H1 (cell line): ENCODE results near the gene MYL7. TPM values are rescaled to one million over a fixed set of nuclear protein-coding genes. Genes with fewer than 3 reads are reported as not detected.

Experiments
- RNF2 ChIP-seq: fragments of 200-900, 300-1000 bp; sonication (generic); IDR thresholded peaks from 2 replicates; pipeline ENCODE4 v1.7.1; 2016; ENCODE audit warnings: borderline replicate concordance, low read depth, mild to moderate bottlenecking, antibody characterized with exemption, low read length; ENCODE audit not compliant: poor library complexity, severe bottlenecking; ENCODE audit errors: missing control alignments
- RXRA ChIP-seq: IDR thresholded peaks from 2 replicates; pipeline ENCODE4 v1.6.1; 2011; ENCODE audit warnings: low read depth, mild to moderate bottlenecking, low read length, moderate library complexity; ENCODE audit not compliant: insufficient read depth
- SAP30 ChIP-seq: fragments of 300-600 bp; sonication (generic); IDR thresholded peaks from 2 replicates; pipeline ENCODE4 v1.7.1; 2012; ENCODE audit warnings: low read length, moderate library complexity, mild to moderate bottlenecking, inconsistent platforms; ENCODE audit not compliant: insufficient read depth, insufficient replicate concordance
- polyA plus RNA-seq, 7 experiments: library from polyadenylated mRNA; depleted of rRNA in 3 of 7; stranded (reverse) in 5 of 7; unstranded in 2 of 7; fragments of >200 nt in 5 of 7; fragments of 200-250 nt in 2 of 7; gene quantifications; 1 replicate in 5 of 7; 2 replicates in 1 of 7; 4 replicates in 1 of 7; pipeline versions ENCODE4 v1.2.1 to v1.2.3, GENCODE V29; 2011 to 2013; ENCODE audit warnings: missing spikeins in 2 of 7, mixed read lengths in 2 of 7
- total RNA-seq: library from RNA; stranded (reverse); fragmentation: NEBNext Ultra II Directional; extraction: Animal tissue kit (Norgen Biotek cat#: 25700); gene quantifications from 2 replicates; pipeline ENCODE4 v1.2.1, GENCODE V29; 2021

Gene MYL7
- total and polyA plus RNA-seq, 2 of the 8 experiments (the other 6 are each of a cell fraction or from before 2014, with no cell fraction given): 3.3 to 3.4 TPM

DNA sequence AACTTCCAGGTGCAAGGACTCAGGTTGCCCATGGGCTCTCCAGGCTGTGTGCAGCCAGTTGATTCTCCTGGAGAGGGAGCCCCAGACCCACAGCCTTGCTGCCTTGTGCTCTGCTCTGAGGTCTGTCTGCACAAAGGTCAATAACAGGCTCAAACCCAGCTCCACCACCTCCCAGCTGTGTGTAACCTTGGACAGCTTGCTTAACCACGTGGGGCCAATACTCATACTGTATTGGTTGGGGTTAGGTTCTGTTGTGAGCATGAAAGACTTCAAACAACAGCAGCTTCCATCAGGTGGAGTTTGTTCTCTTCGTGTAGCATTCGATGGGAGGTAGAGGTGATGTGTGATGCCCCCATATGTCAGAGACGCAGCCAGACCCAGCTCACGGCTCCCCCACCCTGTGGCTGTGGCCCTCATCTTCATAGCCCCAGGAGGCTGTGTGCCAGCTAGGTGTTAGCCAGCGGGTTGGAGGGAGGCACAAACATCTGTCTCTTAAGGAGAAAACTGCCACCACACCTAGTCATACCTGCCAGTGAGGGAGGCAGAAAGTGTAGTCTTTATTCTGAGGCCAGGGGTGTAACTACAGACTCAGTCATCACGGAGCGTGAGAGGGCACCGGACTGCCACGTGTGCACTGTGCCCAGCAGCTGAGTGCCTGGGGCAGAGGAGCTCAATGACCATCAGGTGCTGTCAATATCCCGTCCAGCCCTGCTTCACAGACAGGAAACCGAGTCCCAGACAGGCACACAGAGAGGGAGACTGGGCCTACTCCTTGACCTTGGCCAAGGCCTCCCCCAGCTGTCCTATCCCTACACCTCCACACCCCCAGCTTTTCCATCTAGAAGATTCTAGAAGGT is 9.7 kb downstream of the MYL7 start (continued):
- TF ChIP-seq RNF2 (no peak), RXRA (no peak), SAP30 (no peak)
